MG63 (cell line): ENCODE results near the gene KRTAP5-7. TPM values are rescaled to one million over a fixed set of nuclear protein-coding genes. Genes with fewer than 3 reads are reported as not detected.
"Not testable (repeated sequence)": the region's sequence is repeated elsewhere in the genome, so short reads cannot be mapped to it uniquely, and the experiment has no call there.

ENCODE experiments used
- DNase-seq: peaks from one replicate; pipeline ENCODE4 v3.0.0-alpha.2; 2020
- H3K27me3 ChIP-seq: fragments of 250-450 bp; sonication (Bioruptor Pico); 2 replicates; pipeline ENCODE4 v1.5.1; 2020; ENCODE audit warnings: mild to moderate bottlenecking, moderate library complexity
- H3K36me3 ChIP-seq: fragments of 250-450 bp; sonication (Bioruptor Pico); 2 replicates; pipeline ENCODE4 v1.5.1; 2020; ENCODE audit warnings: mild to moderate bottlenecking, moderate library complexity
- H3K4me3 ChIP-seq: fragments of 250-450 bp; sonication (Bioruptor Pico); 2 replicates; pipeline ENCODE4 v1.5.1; 2020; ENCODE audit warnings: mild to moderate bottlenecking, moderate library complexity
- H3K9me3 ChIP-seq: fragments of 250-450 bp; sonication (Bioruptor Pico); 2 replicates; pipeline ENCODE4 v1.5.1; 2020; ENCODE audit warnings: mild to moderate bottlenecking, moderate library complexity
- total RNA-seq: library from RNA; depleted of rRNA; stranded (reverse); fragments of >200 nt; shearing (Covaris generic); gene quantifications from 2 replicates; pipeline ENCODE4 v1.2.3, GENCODE V29; 2014; ENCODE audit warnings: low replicate concordance

Gene KRTAP5-7
- total RNA-seq, 1 experiment from 2014 or later = not detected

DNA sequence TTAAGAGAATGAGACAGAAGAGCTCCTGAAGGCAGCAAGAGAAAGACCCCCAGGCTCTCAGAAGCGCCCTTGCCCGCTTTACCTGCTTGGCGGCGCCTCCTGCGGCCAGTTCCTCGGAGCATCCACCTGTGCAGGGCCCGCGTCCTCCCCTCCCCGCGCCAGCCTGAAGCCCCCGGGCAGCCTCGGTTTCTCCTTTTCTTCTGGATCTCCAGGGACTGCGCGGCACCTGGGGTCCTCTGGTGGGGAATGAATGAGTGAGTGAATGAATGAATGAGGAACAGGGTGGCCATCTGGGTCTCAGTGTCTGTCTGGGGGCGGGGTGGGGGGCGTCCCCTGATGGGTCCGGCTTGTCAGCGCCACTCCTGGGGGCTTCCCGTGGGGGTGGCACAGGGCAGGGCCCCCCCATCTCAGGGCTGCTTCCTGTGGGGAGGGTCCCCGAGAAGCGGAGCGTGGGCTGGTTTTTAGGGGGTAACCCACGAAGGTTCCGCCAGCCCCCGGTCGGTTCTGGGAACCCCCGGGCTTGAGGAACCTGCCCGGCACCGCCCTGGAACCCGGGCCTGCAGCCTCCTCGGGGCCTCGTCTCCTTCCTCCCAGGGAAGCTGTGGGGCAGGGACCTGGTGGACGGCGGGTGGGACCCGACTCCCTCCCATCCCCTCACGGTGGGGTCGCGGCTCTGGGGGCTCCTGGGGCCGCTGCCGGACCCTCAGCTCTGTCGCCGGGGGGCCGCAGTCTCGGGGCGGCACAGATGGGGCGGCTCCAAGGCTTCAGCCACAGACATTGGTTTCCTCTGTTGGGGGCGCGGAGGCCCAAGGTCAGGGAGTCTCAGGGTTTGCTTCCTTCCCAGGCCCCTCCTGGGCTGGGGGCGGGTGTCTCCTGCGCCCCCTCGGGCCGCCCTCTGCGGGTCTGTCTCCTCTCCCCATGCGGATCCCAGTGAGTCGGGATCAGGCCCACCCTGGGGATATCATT, 8.3 kb upstream of the KRTAP5-7 start:
- Histone ChIP-seq H3K27me3 (no peaks in the 10 kb centered on the region), H3K36me3 (no peaks in the 10 kb centered on the region), H3K4me3 (no peak overlapping the region), H3K9me3 (no peaks in the 10 kb centered on the region)
- no peak for DNase-seq

DNA sequence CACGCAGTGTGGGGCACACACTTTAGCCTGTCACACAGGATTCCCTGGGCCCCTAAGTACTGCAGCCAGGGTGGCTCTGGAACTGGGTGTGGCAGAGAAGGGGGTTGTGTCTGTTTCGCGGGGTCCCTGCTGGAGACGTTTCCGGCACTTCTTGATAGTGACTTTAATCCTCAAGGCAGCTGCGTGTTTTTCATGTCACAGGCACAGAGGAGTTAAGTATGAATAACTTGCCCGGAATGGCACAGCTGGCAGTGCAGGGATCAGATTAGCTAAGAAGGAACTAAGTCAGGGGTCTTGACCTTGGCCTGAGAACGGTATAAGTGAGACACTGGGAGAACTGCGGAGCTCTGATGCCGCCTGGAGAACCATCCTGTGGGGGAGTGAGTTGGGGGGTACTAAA, 7.5 kb upstream of the KRTAP5-7 start:
- DNase-seq = no peak
- Histone ChIP-seq H3K9me3 (no peaks in the 10 kb centered on the region), H3K4me3 (no peak overlapping the region), H3K36me3 (no peaks in the 10 kb centered on the region), H3K27me3 (no peaks in the 10 kb centered on the region)

DNA sequence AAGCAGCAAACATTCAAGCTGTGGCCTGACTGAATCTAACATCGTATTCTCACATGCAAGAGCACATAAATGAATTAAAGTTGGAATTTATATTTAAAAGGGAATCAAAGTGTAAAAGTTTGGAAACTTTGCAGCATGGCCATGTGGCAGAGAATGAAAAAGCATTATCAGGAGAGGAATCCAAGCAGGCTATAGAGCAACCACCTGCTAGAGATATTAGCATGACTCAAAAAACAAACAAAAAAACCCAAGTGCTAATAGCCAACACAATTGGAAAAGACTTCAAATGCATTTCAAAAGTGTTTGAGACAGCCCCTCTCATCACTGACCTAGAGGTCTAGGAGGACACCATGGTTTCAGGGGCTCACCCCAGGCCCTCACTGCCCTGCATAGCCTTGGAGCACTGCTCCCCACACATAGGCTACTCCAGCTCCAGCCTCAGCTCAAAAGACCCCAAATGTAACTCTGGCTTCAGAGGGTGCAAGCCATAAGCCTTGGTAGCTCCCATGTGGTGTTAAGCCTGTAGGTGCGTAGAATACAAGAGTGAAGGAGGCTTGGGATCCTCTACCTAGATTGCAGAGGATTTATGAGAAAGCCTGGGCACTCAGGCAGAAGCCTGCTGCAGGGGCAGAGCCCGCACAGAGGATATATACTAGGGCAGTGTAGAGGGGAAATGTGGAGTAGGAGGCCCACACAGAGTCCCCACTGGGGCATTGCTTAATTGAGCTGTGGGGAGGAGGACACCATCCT, 1.7 kb upstream of the KRTAP5-7 start:
- H3K9me3 ChIP-seq = no peaks in the 10 kb centered on the region
- no peak overlapping the region for H3K4me3 ChIP-seq
- DNase-seq = no peak
- H3K36me3 ChIP-seq = no peaks in the 10 kb centered on the region
- no peaks in the 10 kb centered on the region for H3K27me3 ChIP-seq

DNA sequence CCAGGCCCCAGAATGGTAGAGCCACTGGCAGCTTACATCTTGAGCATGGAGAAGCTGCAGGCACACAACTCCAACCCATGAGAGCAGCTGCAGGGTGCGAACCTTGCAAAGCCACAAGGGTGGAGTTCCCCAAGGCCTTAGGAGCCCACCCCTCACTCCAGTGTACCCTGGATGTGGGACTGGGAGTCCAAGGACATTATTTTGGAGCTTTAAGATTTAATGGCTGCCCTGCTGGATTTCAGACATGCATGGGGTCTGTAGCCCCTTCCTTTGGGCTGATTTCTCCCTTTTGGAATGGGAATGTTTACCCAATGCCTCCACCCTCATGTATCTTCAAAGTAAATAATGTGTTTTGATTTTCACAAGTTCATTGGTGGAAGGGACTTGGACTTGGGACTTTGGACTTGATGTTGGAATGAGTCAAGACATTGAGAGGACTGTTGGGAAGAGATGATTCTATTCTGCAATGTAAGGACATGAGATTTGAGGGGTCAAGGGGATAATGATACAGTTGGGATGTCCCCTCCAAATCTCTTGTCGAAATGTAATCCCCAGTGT, 1.1 kb upstream of the KRTAP5-7 start:
- Histone ChIP-seq H3K4me3 (no peak overlapping the region), H3K27me3 (no peaks in the 10 kb centered on the region), H3K9me3 (no peaks in the 10 kb centered on the region), H3K36me3 (no peaks in the 10 kb centered on the region)
- no peak for DNase-seq

DNA sequence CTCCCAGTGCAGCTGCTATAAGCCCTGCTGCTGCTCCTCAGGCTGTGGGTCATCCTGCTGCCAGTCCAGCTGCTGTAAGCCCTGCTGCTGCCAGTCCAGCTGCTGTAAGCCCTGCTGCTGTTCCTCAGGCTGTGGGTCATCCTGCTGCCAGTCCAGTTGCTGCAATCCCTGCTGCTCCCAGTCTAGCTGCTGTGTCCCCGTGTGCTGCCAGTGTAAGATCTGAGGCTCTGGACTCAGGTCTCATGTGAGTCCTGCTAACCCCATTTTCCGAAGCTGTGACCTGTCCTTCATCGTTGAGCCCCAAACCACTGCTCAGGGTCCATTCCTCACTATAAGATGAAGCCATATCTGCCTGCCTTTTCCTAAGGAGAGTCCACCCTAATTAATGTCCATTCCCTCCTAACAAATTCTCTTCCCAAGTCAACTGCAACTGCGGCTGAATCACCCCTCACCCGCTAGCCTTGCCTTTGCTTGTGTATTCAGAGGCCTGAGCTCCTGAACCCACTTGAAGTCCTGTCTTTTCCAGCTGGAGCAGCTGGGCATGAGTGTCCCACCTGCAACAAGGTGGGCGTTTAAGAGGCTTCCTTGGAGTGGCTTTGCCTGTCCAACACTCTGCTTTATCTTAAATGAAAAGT, 626 bp downstream of the KRTAP5-7 start:
- Histone ChIP-seq H3K4me3 (no peak overlapping the region), H3K9me3 (no peaks in the 10 kb centered on the region), H3K36me3 (no peaks in the 10 kb centered on the region), H3K27me3 (no peaks in the 10 kb centered on the region)
- peak; percentile 14 for DNase-seq

DNA sequence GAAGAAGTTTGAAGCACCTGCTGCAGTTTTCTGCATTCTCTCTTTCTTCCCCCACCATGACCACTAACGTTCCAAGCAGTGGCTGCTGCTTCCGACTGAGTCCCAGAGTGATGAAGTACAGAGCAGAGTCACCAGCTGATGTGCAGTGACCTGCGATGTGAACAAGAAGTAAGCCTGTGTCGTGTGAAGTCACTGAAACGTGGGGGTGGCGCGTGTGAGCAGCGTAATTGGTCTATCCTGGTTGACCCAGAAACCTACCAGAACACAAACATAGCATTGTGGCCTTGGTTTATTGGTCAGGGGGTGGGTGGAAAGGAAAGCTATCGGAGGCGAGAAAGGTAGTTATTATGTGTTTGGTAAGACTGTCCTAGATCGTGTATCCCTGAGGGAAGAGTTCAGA, 3.5 kb downstream of the KRTAP5-7 start:
- H3K36me3 ChIP-seq = no peaks in the 10 kb centered on the region
- no peak for DNase-seq
- no peak overlapping the region for H3K4me3 ChIP-seq
- H3K9me3 ChIP-seq = no peaks in the 10 kb centered on the region
- H3K27me3 ChIP-seq = no peaks in the 10 kb centered on the region

DNA sequence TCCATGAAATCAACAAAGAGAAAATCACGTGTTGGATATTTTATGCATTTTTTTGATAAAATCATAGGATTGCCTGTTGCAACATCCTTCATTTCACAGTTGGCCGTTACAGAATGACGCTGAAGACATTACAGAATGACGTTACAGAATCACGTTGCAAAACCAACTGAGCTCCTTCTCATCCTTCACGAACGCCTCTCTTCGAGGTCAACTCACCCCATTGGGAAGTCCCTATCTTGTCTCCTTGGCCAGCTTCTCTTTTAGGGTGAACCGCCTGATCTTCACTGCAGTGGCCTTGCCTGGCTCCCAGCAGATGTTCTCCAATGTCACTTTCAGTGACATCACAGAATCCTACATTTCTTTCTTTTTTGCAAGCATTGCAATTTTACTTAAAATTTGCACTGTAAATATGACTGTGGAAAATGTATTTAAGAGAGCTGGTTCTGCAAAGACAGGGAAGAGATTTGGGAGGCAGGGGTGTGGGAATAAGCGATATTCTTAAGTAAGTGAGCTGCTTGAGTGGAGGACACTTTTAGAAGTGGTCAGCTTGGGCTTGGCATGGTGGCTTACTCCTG, 5.1 kb downstream of the KRTAP5-7 start:
- DNase-seq = no peak

DNA sequence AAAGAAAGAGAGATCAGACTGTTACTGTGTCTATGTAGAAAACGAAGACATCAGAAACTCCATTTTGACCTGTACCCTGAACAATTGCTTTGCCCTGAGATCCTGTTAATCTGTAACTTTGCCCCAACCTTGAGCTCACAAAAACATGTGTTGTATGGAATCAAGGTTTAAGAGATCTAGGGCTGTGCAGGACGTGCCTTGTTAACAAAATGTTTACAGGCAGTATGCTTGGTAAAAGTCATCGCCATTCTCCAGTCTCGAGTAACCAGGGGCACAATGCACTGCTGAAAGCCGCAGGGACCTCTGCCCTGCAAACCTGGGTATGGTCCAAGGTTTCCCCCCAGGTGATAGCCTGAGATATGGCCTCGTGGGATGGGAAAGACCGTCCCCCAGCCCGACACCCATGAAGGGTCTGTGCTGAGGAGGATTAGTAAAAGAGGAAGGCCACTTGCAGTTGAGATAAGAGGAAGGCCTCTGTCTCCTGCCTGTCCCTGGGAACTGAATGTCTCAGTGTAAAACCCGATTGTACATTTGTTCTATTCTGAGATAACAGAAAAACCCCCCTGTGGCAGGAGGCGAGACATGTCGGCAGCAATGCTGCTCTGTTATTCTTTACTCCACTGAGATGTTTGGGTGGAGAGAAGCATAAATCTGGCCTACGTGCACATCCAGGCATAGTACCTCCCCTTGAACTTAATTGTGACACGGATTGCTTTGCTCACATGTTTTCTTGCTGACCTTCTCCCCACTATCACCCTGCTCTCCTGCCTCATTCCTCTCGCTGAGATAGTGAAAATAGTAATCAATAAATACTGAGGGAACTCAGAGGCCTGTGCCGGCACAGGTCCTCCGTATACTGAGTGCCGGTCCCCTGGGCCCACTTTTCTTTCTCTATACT, 7.9 kb downstream of the KRTAP5-7 start:
- not testable (repeated sequence) for H3K27me3 ChIP-seq, H3K9me3 ChIP-seq, DNase-seq, H3K4me3 ChIP-seq, H3K36me3 ChIP-seq

More for the DNA sequence above, 5.1 kb downstream of the KRTAP5-7 start:
- H3K9me3 ChIP-seq = no peaks in the 10 kb centered on the region
- no peaks in the 10 kb centered on the region for H3K27me3 ChIP-seq
- no peaks in the 10 kb centered on the region for H3K36me3 ChIP-seq
- no peak overlapping the region for H3K4me3 ChIP-seq

DNA sequence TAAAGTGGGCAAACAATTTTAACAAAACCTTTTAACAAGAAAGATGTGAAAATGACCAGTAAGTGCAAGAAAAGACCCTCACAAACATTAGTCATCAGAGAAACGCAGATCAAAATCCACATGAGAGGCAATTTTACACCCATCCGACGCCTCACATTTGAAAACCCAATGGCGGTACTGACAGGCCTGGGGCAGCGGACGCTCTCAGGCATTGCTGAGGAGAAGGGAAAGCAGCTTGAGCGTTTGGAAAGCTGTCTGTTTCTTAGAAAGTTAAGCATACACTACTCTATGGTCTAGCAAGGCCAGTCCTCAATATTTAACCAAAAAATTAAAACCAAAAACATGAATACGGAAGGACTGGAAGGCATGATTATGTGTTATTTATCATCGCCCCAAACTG, 8.8 kb downstream of the KRTAP5-7 start:
- Histone ChIP-seq H3K27me3 (no peaks in the 10 kb centered on the region), H3K9me3 (no peaks in the 10 kb centered on the region), H3K36me3 (no peaks in the 10 kb centered on the region), H3K4me3 (no peak overlapping the region)
- no peak for DNase-seq

DNA sequence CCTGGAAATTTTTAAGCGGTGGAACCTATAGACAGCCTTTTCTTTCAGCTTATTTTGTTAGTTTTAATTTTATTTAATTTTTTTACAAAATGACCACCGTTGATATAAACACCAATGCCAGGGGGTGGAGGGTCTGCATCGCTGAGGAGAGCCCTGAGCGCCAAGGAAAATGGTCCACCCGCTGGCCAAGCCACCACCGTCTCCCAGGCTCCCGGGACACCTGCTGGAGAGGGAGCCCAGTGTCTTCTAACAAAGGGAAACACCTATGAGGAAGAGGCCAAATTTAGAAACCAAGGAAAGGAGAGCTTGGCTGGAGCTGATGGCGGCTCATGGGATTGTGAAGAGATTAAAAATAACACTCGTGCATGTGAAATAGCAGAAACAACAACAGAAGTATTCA, 10.5 kb downstream of the KRTAP5-7 start:
- H3K27me3 ChIP-seq = no peaks in the 10 kb centered on the region
- no peaks in the 10 kb centered on the region for H3K9me3 ChIP-seq
- no peak overlapping the region for H3K4me3 ChIP-seq
- no peak for DNase-seq
- H3K36me3 ChIP-seq = no peaks in the 10 kb centered on the region

DNA sequence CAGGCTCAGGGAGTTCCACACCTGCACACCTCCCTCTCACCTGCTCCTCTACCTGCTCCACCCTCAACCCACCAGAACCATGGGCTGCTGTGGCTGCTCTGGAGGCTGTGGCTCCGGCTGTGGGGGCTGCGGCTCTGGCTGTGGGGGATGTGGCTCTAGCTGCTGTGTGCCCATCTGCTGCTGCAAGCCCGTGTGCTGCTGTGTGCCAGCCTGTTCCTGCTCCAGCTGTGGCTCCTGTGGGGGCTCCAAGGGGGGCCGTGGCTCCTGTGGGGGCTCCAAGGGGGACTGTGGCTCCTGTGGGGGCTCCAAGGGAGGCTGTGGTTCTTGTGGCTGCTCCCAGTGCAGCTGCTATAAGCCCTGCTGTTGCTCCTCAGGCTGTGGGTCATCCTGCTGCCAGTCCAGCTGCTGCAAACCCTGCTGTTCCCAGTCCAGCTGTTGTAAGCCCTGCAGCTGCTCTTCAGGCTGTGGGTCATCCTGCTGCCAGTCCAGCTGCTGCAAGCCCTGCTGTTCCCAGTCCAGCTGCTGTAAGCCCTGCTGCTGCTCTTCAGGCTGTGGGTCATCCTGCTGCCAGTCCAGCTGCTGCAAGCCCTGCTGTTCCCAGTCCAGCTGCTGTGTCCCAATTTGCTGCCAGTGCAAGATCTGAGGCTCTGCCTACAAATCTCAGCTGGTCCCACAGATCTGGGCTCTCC, 11.1 kb downstream of the KRTAP5-7 start, which contains the start of gene KRTAP5-8:
Gene KRTAP5-8, plus strand, starts transcription at position 49 of the 689 bp plus-strand sequence. Its CDS starts 31 bp downstream, at position 80.
- DNase-seq = peak; percentile 6
- H3K27me3 ChIP-seq = not testable (repeated sequence)

DNA sequence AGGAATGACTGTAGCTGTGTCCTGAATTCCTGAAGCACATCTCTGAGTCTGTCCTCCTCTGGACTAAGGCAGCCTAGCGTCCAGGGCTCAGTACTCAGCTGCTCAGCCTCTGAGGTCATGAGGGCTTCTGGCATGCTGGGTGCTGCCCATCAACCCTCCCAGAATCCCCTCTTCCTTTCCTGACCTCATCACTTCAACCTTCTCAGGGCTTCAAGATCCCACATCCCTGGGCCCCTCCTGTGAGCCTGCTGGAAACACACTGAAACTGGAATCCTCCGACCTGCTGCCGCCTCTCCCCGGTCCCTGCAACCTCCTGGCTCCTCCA, 11.6 kb downstream of the KRTAP5-7 start:
- H3K4me3 ChIP-seq = no peak overlapping the region
- no peaks in the 10 kb centered on the region for H3K27me3 ChIP-seq
- H3K36me3 ChIP-seq = no peaks in the 10 kb centered on the region
- no peak for DNase-seq
- no peaks in the 10 kb centered on the region for H3K9me3 ChIP-seq

More for the DNA sequence above, 11.1 kb downstream of the KRTAP5-7 start, which contains the start of gene KRTAP5-8:
- H3K4me3 ChIP-seq, H3K36me3 ChIP-seq, H3K9me3 ChIP-seq: not testable (repeated sequence)

DNA sequence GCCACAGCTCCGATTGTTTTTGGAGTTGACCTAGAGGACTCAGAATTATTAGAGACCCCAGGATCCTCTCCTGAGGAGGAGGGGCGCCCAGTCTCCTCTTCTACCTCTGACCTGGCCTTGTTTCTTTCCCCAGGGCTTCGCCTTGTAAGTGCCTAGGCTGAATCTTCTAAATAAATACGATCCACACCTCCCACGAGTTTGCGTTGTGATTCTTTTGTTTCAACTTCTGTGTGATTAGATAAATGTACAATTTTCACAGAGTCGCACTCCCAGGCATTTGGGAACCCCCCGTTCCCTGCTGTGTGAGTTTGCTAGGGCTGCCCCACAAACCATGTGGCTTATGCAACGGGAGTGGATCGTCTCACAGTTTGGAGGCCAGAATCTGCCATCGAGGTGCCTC, 11.9 kb downstream of the KRTAP5-7 start:
- no peaks in the 10 kb centered on the region for H3K36me3 ChIP-seq
- no peaks in the 10 kb centered on the region for H3K9me3 ChIP-seq
- no peak overlapping the region for H3K4me3 ChIP-seq
- no peaks in the 10 kb centered on the region for H3K27me3 ChIP-seq
- no peak for DNase-seq

DNA sequence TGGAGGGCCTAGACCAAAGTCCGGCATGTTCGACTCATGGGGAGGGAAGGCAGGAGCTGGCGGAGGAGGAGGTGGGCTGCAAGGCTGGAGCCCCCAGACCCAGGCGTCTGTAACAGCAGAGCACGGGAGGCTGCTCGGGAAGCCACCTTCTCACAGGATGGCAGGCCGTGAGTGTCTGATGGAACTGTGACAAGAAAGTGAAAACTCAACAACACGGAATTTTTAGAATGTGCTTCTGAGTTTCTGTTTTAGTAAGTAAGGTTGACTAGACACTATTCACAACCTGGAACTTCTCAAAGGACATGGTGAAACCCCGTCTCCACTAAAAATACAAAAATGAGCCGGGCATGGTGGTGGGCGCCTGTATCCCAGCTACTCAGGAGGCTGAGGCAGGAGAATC, 12.9 kb downstream of the KRTAP5-7 start:
- not testable (repeated sequence) for H3K27me3 ChIP-seq, H3K9me3 ChIP-seq, H3K4me3 ChIP-seq, H3K36me3 ChIP-seq, DNase-seq

DNA sequence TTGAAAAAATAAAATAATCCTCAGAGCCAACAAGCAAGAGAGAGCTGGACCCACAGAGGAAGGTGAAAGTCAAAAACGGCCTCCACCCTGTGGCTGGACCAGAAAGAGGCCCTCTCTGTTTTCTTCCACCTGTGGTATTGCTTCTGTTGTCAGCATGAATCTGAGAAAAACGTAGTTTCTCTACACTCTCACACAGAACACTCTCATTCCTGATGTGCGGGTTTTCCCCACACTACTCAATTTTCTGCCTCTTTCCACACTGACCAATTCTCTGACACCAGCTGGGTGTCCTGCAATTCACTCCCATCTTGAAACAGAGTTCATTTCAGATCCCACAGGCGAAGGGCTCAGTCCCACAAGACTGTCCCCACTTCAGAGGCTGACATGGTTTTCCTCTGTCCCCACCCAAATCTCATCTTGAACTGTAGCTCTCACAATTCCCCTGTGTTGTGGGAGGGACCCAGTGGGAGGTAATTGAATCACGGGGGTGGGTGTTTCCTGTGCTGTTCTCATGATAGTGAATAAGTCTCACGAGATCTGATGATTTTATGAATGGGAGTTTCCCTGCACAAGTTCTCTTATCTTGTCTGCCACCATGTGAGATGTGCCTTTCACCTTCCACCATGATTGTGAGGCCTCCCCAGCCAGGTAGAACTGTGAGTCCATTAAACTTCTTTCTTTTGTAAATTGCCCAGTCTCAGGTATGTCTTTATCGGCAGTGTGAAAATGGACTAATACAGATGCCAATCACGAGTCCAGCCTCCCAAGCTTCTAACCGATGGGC, 13.6 kb downstream of the KRTAP5-7 start:
- not testable (repeated sequence) for DNase-seq, H3K4me3 ChIP-seq, H3K9me3 ChIP-seq, H3K36me3 ChIP-seq, H3K27me3 ChIP-seq
